Neural progenitor cell (in vitro differentiated cells): ENCODE measurements around the gene GTPBP1.

Source experiments
- EZH2 ChIP-seq: fragments of 200-600 bp; sonication (generic); IDR thresholded peaks from 2 replicates; pipeline ENCODE4 v1.6.1; 2017; ENCODE audit warnings: antibody characterized with exemption, mild to moderate bottlenecking, moderate library complexity
- TF ChIP-seq, protein P1 (sequence below): fragments of 200-600 bp; sonication (generic); IDR thresholded peaks from 2 replicates; pipeline ENCODE4 v1.5.1; 2017; ENCODE audit warnings: antibody characterized with exemption, mild to moderate bottlenecking

DNA sequence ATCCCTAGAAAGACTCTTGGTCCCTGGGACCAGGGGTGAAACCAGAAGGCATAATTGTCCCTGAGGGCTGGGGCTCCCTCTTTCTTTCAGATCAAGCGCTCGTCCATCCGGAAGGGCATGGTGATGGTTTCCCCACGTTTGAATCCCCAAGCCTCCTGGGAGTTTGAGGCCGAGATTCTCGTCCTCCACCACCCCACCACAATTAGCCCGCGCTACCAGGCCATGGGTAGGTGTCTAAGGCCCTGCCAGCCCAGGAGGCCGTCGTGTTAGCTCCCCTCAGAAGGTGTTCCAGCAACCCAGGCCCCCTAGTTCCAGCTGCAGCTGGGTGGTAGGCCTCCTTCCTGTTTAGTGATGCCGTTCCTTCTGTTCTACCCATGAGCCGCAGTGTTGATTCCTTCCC is 21.4 kb downstream of the GTPBP1 start:
- TF ChIP-seq, protein P1, sequence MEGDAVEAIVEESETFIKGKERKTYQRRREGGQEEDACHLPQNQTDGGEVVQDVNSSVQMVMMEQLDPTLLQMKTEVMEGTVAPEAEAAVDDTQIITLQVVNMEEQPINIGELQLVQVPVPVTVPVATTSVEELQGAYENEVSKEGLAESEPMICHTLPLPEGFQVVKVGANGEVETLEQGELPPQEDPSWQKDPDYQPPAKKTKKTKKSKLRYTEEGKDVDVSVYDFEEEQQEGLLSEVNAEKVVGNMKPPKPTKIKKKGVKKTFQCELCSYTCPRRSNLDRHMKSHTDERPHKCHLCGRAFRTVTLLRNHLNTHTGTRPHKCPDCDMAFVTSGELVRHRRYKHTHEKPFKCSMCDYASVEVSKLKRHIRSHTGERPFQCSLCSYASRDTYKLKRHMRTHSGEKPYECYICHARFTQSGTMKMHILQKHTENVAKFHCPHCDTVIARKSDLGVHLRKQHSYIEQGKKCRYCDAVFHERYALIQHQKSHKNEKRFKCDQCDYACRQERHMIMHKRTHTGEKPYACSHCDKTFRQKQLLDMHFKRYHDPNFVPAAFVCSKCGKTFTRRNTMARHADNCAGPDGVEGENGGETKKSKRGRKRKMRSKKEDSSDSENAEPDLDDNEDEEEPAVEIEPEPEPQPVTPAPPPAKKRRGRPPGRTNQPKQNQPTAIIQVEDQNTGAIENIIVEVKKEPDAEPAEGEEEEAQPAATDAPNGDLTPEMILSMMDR, result no peak
- no peak for TF ChIP-seq EZH2
